K562 (cell line): ENCODE measurements around the gene MOSPD2. TPM values are rescaled to one million over a fixed set of nuclear protein-coding genes. Genes with fewer than 3 reads are reported as not detected.

Experiments used
- ATAC-seq: fragments of 200-7000 bp; cut with Tn5 transposase; 3 replicates; pipeline ENCODE4 v1.9.1; 2020; ENCODE audit warnings: moderate library complexity
- BruUV-seq: library from RNA; stranded (reverse); fragments of 400-500 nt; replicated peaks from 2 replicates; lab custom pipeline; 2021; lab: Mats Ljungman, UMichigan
- CTCF ChIA-PET: fragments of 300-600 bp; formaldehyde crosslinking; extraction: SDS; loops from one replicate; lab custom pipeline; 2021; ENCODE audit warnings: low intra/inter-chr PET ratio; lab: Yijun Ruan, JAX
- POLR2A ChIA-PET: fragments of 300-600, 350-650 bp; sonication (Branson Sonifier 250); formaldehyde crosslinking; extraction: SDS; loops from one replicate; lab custom pipeline; 2021; ENCODE audit warnings: antibody characterized with exemption, inconsistent platforms; lab: Yijun Ruan, JAX
- DNase-seq, 4 experiments: peaks; one replicate each; pipeline versions ENCODE4 v3.0.0 to v3.0.0-alpha.2; 2011 to 2018; ENCODE audit warnings: low spot score in 3 of 4, mixed read lengths in 3 of 4; ENCODE audit errors: extremely low read depth in 1 of 4
- FAIRE-seq: peaks from 2 replicates; lab custom pipeline; 2011; peaks lifted over from hg19 to GRCh38; lab: Jason Lieb, UNC
- H2AFZ ChIP-seq: 2 replicates; pipeline ENCODE4 v1.6.0; 2011; ENCODE audit warnings: low read depth, low read length, control low read depth, inconsistent platforms
- H3K27ac ChIP-seq: fragments of 200-600 bp; 3 replicates; pipeline ENCODE4 v1.8.0; 2011; ENCODE audit warnings: low read depth, mild to moderate bottlenecking, control low read depth, inconsistent platforms, low read length, moderate library complexity, mixed read lengths; ENCODE audit errors: extremely low read depth
- H3K27me3 ChIP-seq, 2 experiments: fragments of 300-600 bp in 1 of 2; 2 replicates in 1 of 2; 3 replicates in 1 of 2; pipeline versions ENCODE4 v1.6.0 to v1.8.0; 2011; ENCODE audit warnings: inconsistent platforms in 2 of 2, low read length in 2 of 2, mild to moderate bottlenecking in 1 of 2, mixed read lengths in 1 of 2, moderate library complexity in 1 of 2; ENCODE audit not compliant: control insufficient read depth in 2 of 2, insufficient read depth in 2 of 2
- H3K36me3 ChIP-seq: fragments of 300-600 bp; 3 replicates; pipeline ENCODE4 v1.8.0; 2011; ENCODE audit warnings: mild to moderate bottlenecking, low read length, inconsistent platforms; ENCODE audit not compliant: control insufficient read depth, insufficient read depth
- H3K4me1 ChIP-seq, 2 experiments: fragments of 200-600 bp in 1 of 2; replicated peaks in 1 of 2; 2 replicates in 1 of 2; 3 replicates in 1 of 2; pipeline versions ENCODE4 v1.5.1 to v1.8.0; 2011; ENCODE audit warnings: inconsistent platforms in 2 of 2, low read length in 2 of 2, mild to moderate bottlenecking in 1 of 2, mixed read lengths in 1 of 2, moderate library complexity in 1 of 2; ENCODE audit not compliant: control insufficient read depth in 2 of 2, insufficient read depth in 2 of 2
- H3K4me2 ChIP-seq: 2 replicates; pipeline ENCODE4 v1.6.1; 2011; ENCODE audit warnings: low read length, control low read depth, inconsistent platforms, mixed read lengths; ENCODE audit not compliant: insufficient read depth
- H3K4me3 ChIP-seq: fragments of 200-600 bp; sonication (generic), shearing (Covaris generic); 2 replicates; pipeline ENCODE4 v1.5.1; 2016; ENCODE audit warnings: control low read depth, inconsistent platforms
- H3K79me2 ChIP-seq: fragments of 200-600 bp; 3 replicates; pipeline ENCODE4 v1.8.0; 2011; ENCODE audit warnings: low read length, inconsistent platforms; ENCODE audit not compliant: control insufficient read depth, insufficient read depth
- H3K9ac ChIP-seq, 2 experiments: 2 replicates each; pipeline versions ENCODE4 v1.6.0 to v1.6.1; 2011; ENCODE audit warnings: low read depth in 2 of 2, low read length in 2 of 2, control low read depth in 1 of 2, inconsistent platforms in 1 of 2, mild to moderate bottlenecking in 1 of 2, mixed read lengths in 1 of 2; ENCODE audit not compliant: insufficient read depth in 1 of 2
- H3K9me1 ChIP-seq: one replicate; pipeline ENCODE4 v1.6.0; 2011; ENCODE audit warnings: inconsistent platforms, mild to moderate bottlenecking, low read length, moderate library complexity; ENCODE audit not compliant: control insufficient read depth, insufficient read depth
- H3K9me3 ChIP-seq: replicated peaks from 2 replicates; pipeline ENCODE4 v1.5.1; 2011; ENCODE audit warnings: low read depth, low read length, inconsistent platforms; ENCODE audit not compliant: control insufficient read depth, insufficient read depth
- H4K20me1 ChIP-seq: replicated peaks from 2 replicates; pipeline ENCODE4 v1.6.1; 2011; ENCODE audit warnings: low read length, inconsistent platforms, mixed read lengths; ENCODE audit not compliant: control insufficient read depth, insufficient read depth
- CHD1 ChIP-seq: fragments of 200-600 bp; sonication (generic); IDR thresholded peaks from one replicate; pipeline ENCODE4 v1.6.1; 2012; ENCODE audit warnings: mild to moderate bottlenecking, moderate library complexity, low read length, inconsistent platforms
- MEIS2 ChIP-seq: fragments of 450-650 bp; IDR thresholded peaks from 2 replicates; pipeline ENCODE4 v1.6.1; 2014; ENCODE audit warnings: mild to moderate bottlenecking; ENCODE audit not compliant: partially characterized antibody
- MLX ChIP-seq, 2 experiments: fragments of 450-650 bp in 1 of 2; sonication (generic) in 1 of 2; formaldehyde crosslinking; conservative IDR thresholded peaks; 2 replicates each; pipeline versions ENCODE4 v1.4.0 to v1.8.1; 2020 to 2022; ENCODE audit warnings: mild to moderate bottlenecking in 1 of 2, missing genetic modification reagents in 1 of 2
- PBX2 ChIP-seq, 2 experiments: IDR thresholded peaks in 1 of 2; conservative IDR thresholded peaks in 1 of 2; 2 replicates each; pipeline ENCODE4 v1.6.1; 2016; ENCODE audit warnings: low read depth in 2 of 2, mild to moderate bottlenecking in 1 of 2, missing compliant biosample characterization in 1 of 2, missing genetic modification characterization in 1 of 2, moderate library complexity in 1 of 2
- PKNOX1 ChIP-seq: fragments of 450-650 bp; IDR thresholded peaks from 2 replicates; pipeline ENCODE4 v1.6.1; 2016
- TAF1 ChIP-seq: IDR thresholded peaks from 2 replicates; pipeline ENCODE4 v1.6.1; 2011; ENCODE audit warnings: mild to moderate bottlenecking, low read length, moderate library complexity; ENCODE audit not compliant: insufficient read depth, control insufficient read depth, severe bottlenecking; ENCODE audit errors: extremely low read depth
- ZNF699 ChIP-seq: fragments of 250-450 bp; sonication (Bioruptor Pico); IDR thresholded peaks from 2 replicates; pipeline ENCODE4 v1.8.0; 2021; ENCODE audit warnings: mild to moderate bottlenecking, moderate library complexity; ENCODE audit not compliant: insufficient replicate concordance
- ZNF766 ChIP-seq: fragments of 200-800 bp; sonication (Bioruptor generic); conservative IDR thresholded peaks from 2 replicates; pipeline ENCODE4 v1.6.1; 2016; ENCODE audit warnings: missing genetic modification characterization, missing compliant biosample characterization
- WGBS: fragments of 100-300 bp; shearing (Covaris generic); methylation state at CpG from one replicate; pipeline ENCODE4 v1.1.6; 2016; ENCODE audit warnings: low coverage, mixed read lengths; ENCODE audit not compliant: insufficient coverage; ENCODE audit errors: missing lambda C conversion rate; 5-methylcytosine and 5-hydroxymethylcytosine counted together
- in situ Hi-C: fragments of 300-500 bp; cut with MboI; formaldehyde crosslinking; loops from 4 replicates; pipeline ENCODE4 v1.15.0; 2018; ENCODE audit warnings: inconsistent platforms, mixed read lengths
- intact Hi-C: fragments of 100-400 bp; cut with micrococcal nuclease; formaldehyde crosslinking; loops from 2 replicates; pipeline ENCODE4 v1.14.2; 2022
- polyA plus RNA-seq, 8 experiments: library from polyadenylated mRNA; depleted of rRNA in 4 of 8; stranded (reverse) in 5 of 8; unstranded in 3 of 8; fragments of >200 nt; fragmentation: Nextera tagmentation in 2 of 8; fragmentation: Illumina TruSeq in 1 of 8; extraction: Ambion mirVana in 2 of 8; extraction: Trizol in 1 of 8; gene quantifications; 2 replicates each; pipeline versions ENCODE4 v1.2.1 to v1.2.3, GENCODE V29; 2011 to 2014; ENCODE audit warnings: inconsistent platforms in 1 of 8, missing spikeins in 1 of 8
- total RNA-seq, 7 experiments: library from RNA; depleted of rRNA in 6 of 7; stranded (reverse); fragments of >200 nt in 6 of 7; fragmentation: Illumina TruSeq in 2 of 7; extraction: Trizol in 2 of 7; gene quantifications; 2 replicates each; pipeline versions ENCODE4 v1.2.1 to v1.2.3, GENCODE V29; 2011 to 2021; ENCODE audit warnings: low replicate concordance in 1 of 7

Gene MOSPD2
- total and polyA plus RNA-seq, 9 of the 15 experiments (the other 6 are each of a cell fraction or from before 2014, with no cell fraction given) = 3.9 to 12.2 (median 9.2) TPM

- no peak for TF ChIP-seq ZNF699 (CRISPR knock-in tag)
Measured at GRCh38 chrX:14916017-14916674, 42.9 kb downstream of the MOSPD2 start (continued).

GRCh38 chrX:14919407-14919806 is 46.2 kb downstream of the MOSPD2 start:
- BruUV-seq = no TSS peak
- 23% methylated on average over 2 of the region's 2 CpGs for WGBS
- FAIRE-seq = no peak

More at GRCh38 chrX:14919407-14919806, 46.2 kb downstream of the MOSPD2 start:
- CTCF ChIA-PET = no interaction called here
- TF ChIP-seq PBX2 (CRISPR knock-in tag; IDR thresholded peaks at IDR 0.05; ENCODE audit: low read depth) (no peak), PBX2 (tag; conservative IDR thresholded peaks at IDR 0.05; ENCODE audit: low read depth) (peak; percentile 53), PKNOX1 (0 out of 2 replicates have a peak, but pooled peaks have one; percentile 22), TAF1 (no peak), CHD1 (no peak), MLX (CRISPR knock-in tag; conservative IDR thresholded peaks at IDR 0.05) (no peak), MEIS2 (peak; percentile 45), ZNF766 (CRISPR knock-in tag) (no peak)
- Histone ChIP-seq H3K27me3 (no peaks in the 10 kb centered on the region), H3K9me3 (no peaks in the 10 kb centered on the region), H3K4me3 (no peak overlapping the region), H3K4me2 (no peak overlapping the region), H2AFZ (no peak overlapping the region), H3K36me3 (peaks cover 27% of the 10 kb centered on the region; the same call in 1 of the 3 replicates), H3K4me1 (no peaks in the 10 kb centered on the region), H3K79me2 (no peaks in the 10 kb centered on the region), H3K9me1 (no peaks in the 10 kb centered on the region), H4K20me1 (no peaks in the 10 kb centered on the region), H3K27ac (no peak overlapping the region), H3K9ac (no peak overlapping the region)
- intact Hi-C loops = no loop called here
- in situ Hi-C loops = no loop called here
- DNase-seq = no peak
- POLR2A ChIA-PET = no interaction called here
- ATAC-seq = no peak
